Measurements from ENCODE around the gene GLRX2. TPM values are rescaled to one million over a fixed set of nuclear protein-coding genes. Genes with fewer than 3 reads are reported as not detected.

The GLRX2 gene
- total RNA-seq, 2 experiments from 2014 or later: 11.0 to 24.0 TPM

DNA sequence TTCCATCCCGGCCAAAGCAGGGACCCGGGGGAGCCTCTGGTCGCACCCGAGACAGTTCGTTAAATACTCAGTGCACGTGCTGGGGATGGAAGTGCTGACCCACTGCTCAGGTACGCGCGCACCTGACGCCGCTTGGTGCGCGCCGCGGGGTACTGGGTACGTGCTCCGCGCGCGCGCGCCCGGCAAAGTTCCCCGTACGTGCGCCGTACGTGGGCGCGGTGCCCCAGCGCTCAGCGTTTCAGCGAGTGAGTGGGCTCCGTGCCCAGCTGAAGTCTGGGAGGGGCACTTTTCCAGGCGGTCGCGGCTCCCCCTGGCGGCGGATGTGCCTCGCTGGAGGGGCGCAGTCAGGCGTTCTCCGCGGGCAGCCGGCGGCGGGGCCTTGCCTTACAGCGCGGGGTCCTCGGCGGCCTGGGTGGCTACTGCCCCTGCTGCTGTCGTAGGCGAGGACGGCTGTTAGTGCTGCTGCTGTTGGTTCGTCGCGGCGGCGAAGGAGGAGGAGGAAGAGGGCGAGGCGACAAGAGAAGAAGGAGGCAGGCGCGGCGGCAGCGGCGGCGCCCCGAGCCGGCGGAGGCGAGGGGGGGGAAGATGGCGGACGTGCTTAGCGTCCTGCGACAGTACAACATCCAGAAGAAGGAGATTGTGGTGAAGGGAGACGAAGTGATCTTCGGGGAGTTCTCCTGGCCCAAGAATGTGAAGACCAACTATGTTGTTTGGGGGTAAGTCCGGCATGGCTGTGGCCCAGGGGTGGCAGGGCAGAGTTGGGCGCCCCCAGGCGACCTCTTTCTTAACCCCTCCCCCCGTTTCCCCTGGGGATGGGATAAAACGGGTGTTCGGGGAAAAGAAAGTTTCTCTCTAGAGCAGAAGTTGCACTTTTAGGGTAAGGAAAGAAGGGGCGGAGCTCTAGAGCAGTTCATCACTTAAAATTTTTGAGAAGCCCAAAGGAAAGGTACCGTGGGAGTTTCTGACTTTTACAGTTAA is 16.7 kb upstream of the GLRX2 start, which contains the start of gene CDC73:
TSS of gene CDC73 (plus strand) at position 416 of the 978 bp plus-strand sequence. CDS start at position 586, 170 bp downstream.
- TF ChIP-seq EZH2phosphoT487 (IDR thresholded peaks at IDR 0.05; ENCODE audit: borderline replicate concordance, low read depth, low read length): no peak
- TF ChIP-seq, protein P1, sequence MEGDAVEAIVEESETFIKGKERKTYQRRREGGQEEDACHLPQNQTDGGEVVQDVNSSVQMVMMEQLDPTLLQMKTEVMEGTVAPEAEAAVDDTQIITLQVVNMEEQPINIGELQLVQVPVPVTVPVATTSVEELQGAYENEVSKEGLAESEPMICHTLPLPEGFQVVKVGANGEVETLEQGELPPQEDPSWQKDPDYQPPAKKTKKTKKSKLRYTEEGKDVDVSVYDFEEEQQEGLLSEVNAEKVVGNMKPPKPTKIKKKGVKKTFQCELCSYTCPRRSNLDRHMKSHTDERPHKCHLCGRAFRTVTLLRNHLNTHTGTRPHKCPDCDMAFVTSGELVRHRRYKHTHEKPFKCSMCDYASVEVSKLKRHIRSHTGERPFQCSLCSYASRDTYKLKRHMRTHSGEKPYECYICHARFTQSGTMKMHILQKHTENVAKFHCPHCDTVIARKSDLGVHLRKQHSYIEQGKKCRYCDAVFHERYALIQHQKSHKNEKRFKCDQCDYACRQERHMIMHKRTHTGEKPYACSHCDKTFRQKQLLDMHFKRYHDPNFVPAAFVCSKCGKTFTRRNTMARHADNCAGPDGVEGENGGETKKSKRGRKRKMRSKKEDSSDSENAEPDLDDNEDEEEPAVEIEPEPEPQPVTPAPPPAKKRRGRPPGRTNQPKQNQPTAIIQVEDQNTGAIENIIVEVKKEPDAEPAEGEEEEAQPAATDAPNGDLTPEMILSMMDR (conservative IDR thresholded peaks at IDR 0.05; ENCODE audit: low read length): peak; percentile 78
- peaks cover 28% of the 10 kb centered on the region for H3K36me3 ChIP-seq (ENCODE audit: insufficient read depth, low read length)
- peak within 1 kb of the TSS; percentile 84 for H2AFZ ChIP-seq (ENCODE audit: low read length)
- peak within 1 kb of the TSS; percentile 92 for H3K4me3 ChIP-seq (ENCODE audit: low read depth, low read length, poor library complexity, severe bottlenecking)
- peaks cover 14% of the 10 kb centered on the region; the same call in 1 of the 2 replicates for H4K20me1 ChIP-seq (ENCODE audit: insufficient read depth, low read length)
- peak; percentile 96 for DNase-seq (ENCODE audit: low spot score)
- ChIA-PET POLR2A (interaction anchor here (0.9 to 2.6 kb wide), 7 partner anchors 8 to 487 kb away, joined by 3 to 14 read pairs (median 6); no protein-coding TSS in a partner anchor), CTCF (ENCODE audit: unreplicated experiment) (interaction anchor here (1.6 kb wide), 1 partner anchor 15 kb away, joined by 5 read pairs; no protein-coding TSS in a partner anchor)
- H3K27ac ChIP-seq (ENCODE audit: low read depth, low read length, poor library complexity, severe bottlenecking): peak within 1 kb of the TSS; percentile 95
- peaks cover 25% of the 10 kb centered on the region for H3K4me1 ChIP-seq (ENCODE audit: insufficient read depth, low read length, poor library complexity, severe bottlenecking)
- BruUV-seq (replicated peaks): no TSS peak
- peak within 1 kb of the TSS; percentile 79 for H3K4me2 ChIP-seq (ENCODE audit: low read length)
- intact Hi-C loops (cut with micrococcal nuclease; ENCODE audit: unreplicated experiment): loop anchor here (1.0 to 5.0 kb wide), 5 partner anchors 17 to 645 kb away; partner anchors contain the start of genes GLRX2, RGS13, RO60 and UCHL5
- H3K79me2 ChIP-seq (ENCODE audit: insufficient read depth, low read depth, low read length): peaks cover 46% of the 10 kb centered on the region
- H3K9me2 ChIP-seq (ENCODE audit: insufficient read depth, low read length): no peaks in the 10 kb centered on the region
- no peaks in the 10 kb centered on the region for H3K9me3 ChIP-seq (ENCODE audit: low read length)

GRCh38 chr1:193120604-193121166 is 15.5 kb upstream of the GLRX2 start:
- CTCF ChIA-PET (ENCODE audit: unreplicated experiment): no interaction called here
- DNase-seq (ENCODE audit: low spot score): no peak

More at GRCh38 chr1:193120604-193121166, 15.5 kb upstream of the GLRX2 start:
- peaks cover 34% of the 10 kb centered on the region for H3K79me2 ChIP-seq (ENCODE audit: insufficient read depth, low read depth, low read length)
- H3K9me2 ChIP-seq (ENCODE audit: insufficient read depth, low read length): no peaks in the 10 kb centered on the region
- TF ChIP-seq, protein P1 (conservative IDR thresholded peaks at IDR 0.05; ENCODE audit: low read length): no peak
- TF ChIP-seq EZH2phosphoT487 (IDR thresholded peaks at IDR 0.05; ENCODE audit: borderline replicate concordance, low read depth, low read length): no peak
- intact Hi-C loops (cut with micrococcal nuclease; ENCODE audit: unreplicated experiment): loop anchor here (1.0 to 5.0 kb wide), 3 partner anchors 15 to 643 kb away; partner anchors contain the start of genes GLRX2 and RGS13
- peaks cover 16% of the 10 kb centered on the region for H3K36me3 ChIP-seq (ENCODE audit: insufficient read depth, low read length)
- H3K27ac ChIP-seq (ENCODE audit: low read depth, low read length, poor library complexity, severe bottlenecking): no peak overlapping the region
- peaks cover 14% of the 10 kb centered on the region; the same call in 1 of the 2 replicates for H4K20me1 ChIP-seq (ENCODE audit: insufficient read depth, low read length)
- peak overlapping the region; percentile 70; the same call in 1 of the 2 replicates for H2AFZ ChIP-seq (ENCODE audit: low read length)
- no peaks in the 10 kb centered on the region for H3K9me3 ChIP-seq (ENCODE audit: low read length)
- POLR2A ChIA-PET: interaction anchor here (0.6 to 2.6 kb wide), 5 partner anchors 10 to 1690 kb away, joined by 3 to 14 read pairs (median 3); partner anchors contain the start of gene GLRX2
- peaks cover 25% of the 10 kb centered on the region for H3K4me1 ChIP-seq (ENCODE audit: insufficient read depth, low read length, poor library complexity, severe bottlenecking)
- H3K4me3 ChIP-seq (ENCODE audit: low read depth, low read length, poor library complexity, severe bottlenecking): peak overlapping the region; percentile 92
- TSS peak; percentile 98 for BruUV-seq (replicated peaks)
- peak overlapping the region; percentile 63 for H3K4me2 ChIP-seq (ENCODE audit: low read length)

Measured in OCI-LY7 (cell line).